Tibial artery (tissue), 4 donors: Measurements from ENCODE around the gene HES1.

Source experiments
- DNase-seq, 2 donors: peaks; one replicate each; pipeline ENCODE4 v3.0.0-alpha.2; 2019
- H3K27ac ChIP-seq, 2 donors: fragments of 200-600 bp; sonication (generic) in 1 of 2; 1 replicate in 1 of 2; 2 replicates in 1 of 2; pipeline ENCODE4 v1.5.1; 2018 to 2019; ENCODE audit warnings: mild to moderate bottlenecking in 1 of 2
- H3K27me3 ChIP-seq, 2 donors: fragments of 200-600 bp; sonication (generic) in 1 of 2; one replicate each; pipeline versions ENCODE4 v1.5.1 to v1.6.0; 2016 to 2019
- H3K36me3 ChIP-seq, 3 donors: fragments of 200-600 bp; sonication (generic) in 2 of 3; one replicate each; pipeline ENCODE4 v1.5.1; 2016 to 2019; ENCODE audit warnings: mild to moderate bottlenecking in 2 of 3
- H3K4me1 ChIP-seq, 4 donors: fragments of 200-600 bp; sonication (generic) in 2 of 4; 1 replicate in 3 of 4; 2 replicates in 1 of 4; pipeline ENCODE4 v1.5.1; 2016 to 2019
- H3K4me3 ChIP-seq, 2 donors: fragments of 200-600 bp; sonication (generic) in 1 of 2; 1 replicate in 1 of 2; 2 replicates in 1 of 2; pipeline ENCODE4 v1.5.1; 2018 to 2019; ENCODE audit warnings: mild to moderate bottlenecking in 2 of 2
- H3K9me3 ChIP-seq, 3 donors: fragments of 200-600 bp; sonication (generic) in 1 of 3; one replicate each; pipeline ENCODE4 v1.5.1; 2016 to 2019
- CTCF ChIP-seq, 2 experiments: fragments of 200-600 bp in 1 of 2; fragments of 450-650 bp in 1 of 2; IDR thresholded peaks; one replicate each; pipeline ENCODE4 v1.5.1; 2017 to 2019; ENCODE audit warnings: antibody characterized with exemption in 2 of 2, mild to moderate bottlenecking in 1 of 2, moderate library complexity in 1 of 2
- intact Hi-C: fragments of 100-400 bp; cut with DNase I; formaldehyde crosslinking; loops from one replicate; pipeline ENCODE4 v1.15.0; 2023; ENCODE audit warnings: low total_unique reads

HES1 gene

GRCh38 chr3:194177141-194177540 lies 41.2 kb downstream of the HES1 start:
- Histone ChIP-seq H3K27ac (no peak overlapping the region), H3K4me1 (no peaks in the 10 kb centered on the region), H3K4me3 (no peak overlapping the region), H3K36me3 (no peaks in the 10 kb centered on the region), H3K9me3 (no peaks in the 10 kb centered on the region), H3K27me3 (peaks cover 0 to 29% of the 10 kb centered on the region in 2 donors)
- DNase-seq, result no peak
- intact Hi-C loops, result no loop called here
- no peak for TF ChIP-seq CTCF (IDR thresholded peaks at IDR 0.05)

GRCh38 chr3:194178128-194178527 lies 42.2 kb downstream of the HES1 start:
- no peak for TF ChIP-seq CTCF (IDR thresholded peaks at IDR 0.05)
- Histone ChIP-seq H3K36me3 (no peaks in the 10 kb centered on the region), H3K9me3 (no peaks in the 10 kb centered on the region), H3K4me1 (no peaks in the 10 kb centered on the region), H3K27ac (no peak overlapping the region), H3K27me3 (peaks cover 0 to 23% of the 10 kb centered on the region in 2 donors), H3K4me3 (no peak overlapping the region)
- DNase-seq, result no peak
- intact Hi-C loops, result no loop called here

GRCh38 chr3:194178669-194179068 lies 42.7 kb downstream of the HES1 start:
- Histone ChIP-seq H3K9me3 (no peaks in the 10 kb centered on the region), H3K36me3 (no peaks in the 10 kb centered on the region), H3K4me3 (no peak overlapping the region), H3K27ac (no peak overlapping the region), H3K27me3 (peaks cover 0 to 23% of the 10 kb centered on the region in 2 donors), H3K4me1 (no peaks in the 10 kb centered on the region)
- no peak for DNase-seq
- intact Hi-C loops, result no loop called here
- TF ChIP-seq CTCF (IDR thresholded peaks at IDR 0.05), result no peak

GRCh38 chr3:194180570-194180969 lies 44.6 kb downstream of the HES1 start:
- no peak overlapping the region for H3K27ac ChIP-seq
- peaks cover 0 to 18% of the 10 kb centered on the region in 2 donors for H3K27me3 ChIP-seq
- no peaks in the 10 kb centered on the region for H3K9me3 ChIP-seq
- no peak for TF ChIP-seq CTCF (IDR thresholded peaks at IDR 0.05)
- no peak overlapping the region for H3K4me3 ChIP-seq
- H3K4me1 ChIP-seq, result no peaks in the 10 kb centered on the region
- intact Hi-C loops, result no loop called here
- H3K36me3 ChIP-seq, result no peaks in the 10 kb centered on the region
- DNase-seq, result no peak

- H3K36me3 ChIP-seq, result no peaks in the 10 kb centered on the region
- TF ChIP-seq CTCF (IDR thresholded peaks at IDR 0.05), result no peak
- H3K27ac ChIP-seq, result no peak overlapping the region
- no peak overlapping the region for H3K4me3 ChIP-seq
- H3K27me3 ChIP-seq, result peaks cover 0 to 17% of the 10 kb centered on the region in 2 donors
- no peaks in the 10 kb centered on the region for H3K9me3 ChIP-seq
- intact Hi-C loops, result no loop called here
- no peaks in the 10 kb centered on the region for H3K4me1 ChIP-seq
- no peak for DNase-seq
Observed at GRCh38 chr3:194181612-194182529, 45.9 kb downstream of the HES1 start.
